GM21786 (cell line): ENCODE measurements around the gene ALG13.
"Not testable (repeated sequence)": the region's sequence is repeated elsewhere in the genome, so short reads cannot be mapped to it uniquely, and the experiment has no call there.

Experiments
- ATAC-seq: cut with Tn5 transposase; IDR thresholded peaks from one replicate; pipeline ENCODE4 v1.9.1; 2021; ENCODE audit not compliant: unreplicated experiment

ALG13 gene

GRCh38 chrX:111756486-111756885 is 75.5 kb downstream of the ALG13 start:
- no peak for ATAC-seq

- ATAC-seq = no peak
Observed at GRCh38 chrX:111759686-111760085, 78.7 kb downstream of the ALG13 start.

- no peak for ATAC-seq
Observed at GRCh38 chrX:111761578-111762135, 80.7 kb downstream of the ALG13 start.

- no peak for ATAC-seq
Observed at GRCh38 chrX:111778591-111778990, 97.6 kb downstream of the ALG13 start.

- ATAC-seq = no peak
Observed at GRCh38 chrX:111779582-111779981, 98.6 kb downstream of the ALG13 start.

- no peak for ATAC-seq
Observed at GRCh38 chrX:111784667-111785066, 103.7 kb downstream of the ALG13 start.

- not testable (repeated sequence) for ATAC-seq
Observed at GRCh38 chrX:111790054-111790453, 109.1 kb downstream of the ALG13 start.
